HL-60 (cell line): ENCODE results near the gene IGF2R.

Experiments
- CTCF ChIP-seq: IDR thresholded peaks from one replicate; pipeline ENCODE4 v1.5.1; 2011; ENCODE audit warnings: low read length, control low read depth, inconsistent platforms; ENCODE audit not compliant: insufficient read depth
- GABPA ChIP-seq: IDR thresholded peaks from 2 replicates; pipeline ENCODE4 v1.6.1; 2012; ENCODE audit warnings: low read depth
- POLR2AphosphoS5 ChIP-seq: IDR thresholded peaks from 2 replicates; pipeline ENCODE4 v1.6.1; 2012; ENCODE audit warnings: low read depth
- REST ChIP-seq: IDR thresholded peaks from 2 replicates; pipeline ENCODE4 v1.6.1; 2012; ENCODE audit warnings: low read depth; ENCODE audit not compliant: insufficient replicate concordance

- no peak for TF ChIP-seq CTCF
- no peak for TF ChIP-seq POLR2AphosphoS5
- TF ChIP-seq GABPA = no peak
- TF ChIP-seq REST = no peak
Observed at GRCh38 chr6:160031871-160032270, 63.0 kb downstream of the IGF2R start.
